Stimulated activated CD8-positive, alpha-beta memory T cell treated with anti-CD3 and anti-CD28 coated beads, Interleukin-15, amount 100 ng/mL, for 48 hours (primary cell): ENCODE results near the gene CTXN1.

Source experiments
- DNase-seq, 2 donors: peaks; one replicate each; pipeline ENCODE4 v3.0.0-alpha.2; 2020; ENCODE audit warnings: low read depth in 2 of 2

CTXN1 gene

DNA sequence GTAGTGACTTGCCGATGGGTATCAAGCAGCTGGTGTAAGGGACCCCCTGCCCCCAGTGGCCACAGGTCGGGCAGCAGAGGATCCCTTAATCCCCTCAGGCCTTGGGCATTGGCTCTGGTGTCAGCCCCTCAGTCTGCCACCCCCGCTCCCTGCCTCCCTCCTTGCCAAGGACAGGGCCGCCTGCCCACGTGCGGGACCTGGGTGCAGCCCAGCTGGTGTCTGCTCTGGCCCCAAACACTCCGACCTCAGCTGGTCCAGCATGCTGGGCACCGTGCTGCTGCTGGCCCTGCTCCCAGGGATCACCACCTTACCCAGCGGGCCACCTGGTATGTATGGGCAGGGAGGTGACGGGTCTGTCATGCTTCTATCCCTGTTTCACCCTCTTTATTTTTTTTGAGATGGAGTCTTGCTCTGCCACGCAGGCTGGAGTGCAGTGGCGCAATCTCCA is 11.3 kb downstream of the CTXN1 start, which contains the start of gene TGFBR3L:
TGFBR3L (plus strand) TSS at position 233 of the 448 bp plus-strand sequence.
- DNase-seq, result no peak

DNA sequence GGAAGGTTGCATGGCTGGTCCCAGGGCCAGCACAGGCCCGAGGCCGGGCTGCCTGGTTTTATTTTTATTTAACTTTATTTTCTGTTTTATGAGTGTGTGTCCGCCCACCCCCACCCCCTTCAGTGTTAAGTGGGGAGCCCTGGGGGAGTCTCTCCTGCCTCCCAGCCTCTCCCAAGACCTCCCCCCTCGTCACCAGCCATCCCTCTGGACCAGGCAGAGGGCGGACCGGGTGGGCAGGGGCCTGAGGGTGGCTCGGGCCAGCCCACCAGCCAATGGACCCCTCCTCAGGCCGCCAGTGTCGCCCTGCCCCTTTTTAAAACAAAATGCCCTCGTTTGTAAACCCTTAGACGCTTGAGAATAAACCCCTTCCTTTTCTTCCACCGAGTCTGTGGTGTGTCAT is 11.8 kb downstream of the CTXN1 start:
- DNase-seq, result no peak

DNA sequence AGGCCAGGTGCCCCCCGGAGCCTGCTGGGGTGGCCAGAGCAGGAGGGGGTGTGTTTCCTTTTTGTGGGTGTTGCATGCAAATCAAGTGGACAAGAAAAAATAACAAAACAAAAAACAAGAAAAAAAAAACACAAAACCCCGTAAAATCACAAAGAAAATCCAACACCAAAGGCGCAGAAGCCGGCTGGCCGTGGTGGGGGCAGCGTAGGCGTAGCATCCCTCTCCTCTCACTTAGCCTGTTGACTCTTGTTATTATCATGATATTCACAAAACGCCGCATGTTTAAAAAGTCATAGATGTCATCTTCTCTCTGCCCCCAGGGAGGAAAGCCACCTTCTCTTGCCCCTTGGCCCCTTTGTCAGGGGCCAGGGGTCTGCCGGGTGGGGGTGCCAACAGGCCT is 12.3 kb downstream of the CTXN1 start:
- DNase-seq, result no peak

DNA sequence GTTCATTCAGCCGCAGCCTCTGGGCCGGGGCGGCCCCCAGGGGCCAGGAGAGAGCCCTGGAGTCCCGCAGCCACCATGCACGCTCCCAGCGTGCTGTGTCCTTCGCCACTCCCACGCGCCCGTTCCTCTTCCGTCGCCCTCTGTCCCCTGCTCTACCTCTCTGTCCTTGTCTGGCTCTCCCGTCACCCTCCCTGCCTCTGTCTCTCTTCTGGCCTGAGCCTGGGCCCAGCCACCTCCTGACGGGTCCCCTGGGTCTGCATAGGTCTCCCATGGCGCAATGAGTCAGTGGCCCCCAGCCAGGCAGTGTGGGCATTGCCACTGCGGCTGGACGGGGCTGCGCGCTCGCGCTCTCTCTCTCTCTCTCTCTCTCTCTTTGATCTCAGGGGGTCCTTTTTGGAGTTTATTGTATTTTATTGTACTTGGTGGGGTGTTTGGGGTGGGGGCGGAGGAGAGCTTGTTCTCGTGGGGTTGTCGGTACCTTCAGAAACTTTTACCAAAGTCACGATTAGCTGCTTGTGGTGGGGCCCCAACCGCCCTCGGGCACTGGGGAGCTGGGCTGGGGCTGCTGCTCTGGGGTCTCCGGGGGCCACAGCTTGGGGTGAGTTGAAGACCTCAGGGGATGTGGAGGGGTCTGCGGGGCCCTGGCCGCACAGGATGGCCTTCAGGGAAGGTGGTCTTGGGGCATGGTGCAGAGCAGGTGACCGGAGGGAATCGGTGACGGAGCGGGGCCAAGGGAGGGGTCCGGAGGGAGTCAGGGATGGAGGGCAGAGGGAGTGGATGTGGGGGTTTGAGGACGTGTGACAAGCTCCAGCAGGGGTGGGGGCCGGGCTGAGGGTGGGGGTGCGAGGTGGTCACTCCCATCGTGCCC is 13.0 kb downstream of the CTXN1 start:
- DNase-seq, result no peak

DNA sequence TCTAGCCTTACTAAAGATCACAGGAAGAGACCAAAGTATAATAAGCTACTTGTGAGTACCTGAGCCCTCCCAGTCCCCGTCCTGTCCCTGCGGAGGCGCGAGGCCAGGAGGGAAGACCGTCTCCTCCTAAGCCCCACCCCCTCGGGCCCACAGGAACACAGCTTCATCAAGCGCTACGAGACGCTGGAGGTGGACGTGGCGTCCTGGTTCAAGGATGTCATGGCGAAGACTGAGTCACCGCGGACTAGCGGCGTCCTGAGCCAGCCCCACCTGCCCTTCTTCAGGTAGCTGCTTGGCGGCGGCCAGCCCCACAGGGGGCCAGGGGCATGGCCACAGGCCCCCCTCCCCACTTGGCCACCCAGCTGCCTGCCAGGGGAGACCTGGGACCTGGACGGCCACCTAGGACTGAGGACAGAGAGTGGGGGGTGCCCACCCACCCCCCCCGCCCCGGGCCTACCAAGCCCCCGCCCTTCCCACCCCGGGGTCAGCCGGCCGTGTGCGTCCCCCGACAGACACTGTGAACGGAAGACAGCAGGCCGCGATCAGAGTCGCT is 13.7 kb downstream of the CTXN1 start:
- no peak for DNase-seq

DNA sequence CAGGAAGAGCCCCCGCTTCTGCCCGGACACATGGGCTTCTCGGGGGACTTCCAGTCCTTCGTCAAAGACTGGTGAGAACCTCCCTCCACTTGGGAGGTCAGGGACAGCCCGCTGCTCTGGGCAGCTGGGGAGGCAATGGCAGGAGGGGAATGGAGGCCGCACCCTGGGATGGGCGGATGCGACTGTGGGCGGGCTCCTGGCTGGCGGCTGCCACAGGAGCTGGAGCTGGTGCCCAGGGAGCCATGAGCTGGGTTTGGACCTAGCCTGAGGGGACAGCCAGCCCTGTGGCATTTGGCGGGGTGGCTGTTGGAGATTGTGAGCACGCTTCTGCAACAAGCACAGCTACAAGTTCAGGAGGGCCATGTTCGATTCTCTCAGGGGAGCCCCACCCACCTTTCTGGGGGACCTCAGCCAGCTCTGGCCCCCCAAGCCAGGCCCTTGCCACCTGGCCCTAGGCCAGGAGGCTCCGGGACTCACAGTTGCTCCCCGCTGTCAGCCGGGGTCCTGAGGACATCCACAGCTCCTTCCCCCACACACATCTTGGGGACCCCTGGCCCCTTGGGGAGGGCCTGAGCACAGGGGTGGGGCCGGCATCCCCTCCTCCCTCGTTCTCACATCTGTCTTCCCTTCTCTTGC is 14.3 kb downstream of the CTXN1 start:
- no peak for DNase-seq

DNA sequence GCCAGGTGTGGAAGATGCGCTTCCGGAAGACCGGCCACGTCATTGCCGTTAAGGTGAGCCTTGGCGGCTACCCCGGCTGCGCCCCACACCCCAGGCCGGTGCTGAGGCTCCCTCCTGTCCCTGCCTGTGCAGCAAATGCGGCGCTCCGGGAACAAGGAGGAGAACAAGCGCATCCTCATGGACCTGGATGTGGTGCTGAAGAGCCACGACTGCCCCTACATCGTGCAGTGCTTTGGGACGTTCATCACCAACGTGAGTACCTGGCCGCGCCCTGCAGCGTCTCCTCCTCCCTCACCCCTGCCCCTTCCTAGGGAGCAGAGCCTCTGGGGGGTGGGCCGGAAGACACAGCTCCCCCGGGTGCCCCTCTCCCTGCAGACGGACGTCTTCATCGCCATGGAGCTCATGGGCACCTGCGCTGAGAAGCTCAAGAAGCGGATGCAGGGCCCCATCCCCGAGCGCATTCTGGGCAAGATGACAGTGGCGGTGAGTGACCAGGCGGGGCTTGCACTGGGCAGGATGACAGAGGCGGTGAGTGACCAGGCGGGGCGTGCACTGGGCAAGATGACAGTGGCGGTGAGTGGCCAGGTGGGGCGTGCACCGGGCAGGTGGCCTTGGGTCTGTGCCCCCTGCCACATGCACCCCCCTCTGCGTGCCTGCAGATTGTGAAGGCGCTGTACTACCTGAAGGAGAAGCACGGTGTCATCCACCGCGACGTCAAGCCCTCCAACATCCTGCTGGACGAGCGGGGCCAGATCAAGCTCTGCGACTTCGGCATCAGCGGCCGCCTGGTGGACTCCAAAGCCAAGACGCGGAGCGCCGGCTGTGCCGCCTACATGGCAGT is 15.4 kb downstream of the CTXN1 start:
- DNase-seq, result no peak

DNA sequence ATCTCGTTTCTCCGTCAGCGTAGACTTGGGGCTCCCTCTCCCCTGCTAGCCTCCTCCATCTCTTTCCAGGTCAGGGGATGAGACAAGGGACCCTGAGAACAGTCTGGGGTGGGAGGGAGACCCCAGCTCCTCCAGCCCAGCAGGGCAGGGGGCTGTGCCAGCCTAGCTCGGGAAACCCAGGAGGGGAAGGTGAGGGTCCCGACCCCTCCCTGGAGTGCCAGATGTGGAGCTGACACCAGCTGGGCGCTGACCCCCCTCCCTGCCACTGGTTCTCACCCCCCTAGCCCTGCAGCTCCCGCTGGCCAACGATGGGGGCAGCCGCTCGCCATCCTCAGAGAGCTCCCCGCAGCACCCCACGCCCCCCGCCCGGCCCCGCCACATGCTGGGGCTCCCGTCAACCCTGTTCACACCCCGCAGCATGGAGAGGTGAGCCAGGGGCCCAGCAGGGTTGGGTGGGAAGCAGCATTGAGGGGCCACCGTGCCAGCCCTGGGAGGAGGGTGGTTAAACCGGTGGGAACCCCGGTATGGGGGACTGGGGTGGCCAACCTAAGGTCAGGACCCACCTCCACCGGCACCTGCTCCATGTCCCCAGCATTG is 16.4 kb downstream of the CTXN1 start:
- no peak for DNase-seq

DNA sequence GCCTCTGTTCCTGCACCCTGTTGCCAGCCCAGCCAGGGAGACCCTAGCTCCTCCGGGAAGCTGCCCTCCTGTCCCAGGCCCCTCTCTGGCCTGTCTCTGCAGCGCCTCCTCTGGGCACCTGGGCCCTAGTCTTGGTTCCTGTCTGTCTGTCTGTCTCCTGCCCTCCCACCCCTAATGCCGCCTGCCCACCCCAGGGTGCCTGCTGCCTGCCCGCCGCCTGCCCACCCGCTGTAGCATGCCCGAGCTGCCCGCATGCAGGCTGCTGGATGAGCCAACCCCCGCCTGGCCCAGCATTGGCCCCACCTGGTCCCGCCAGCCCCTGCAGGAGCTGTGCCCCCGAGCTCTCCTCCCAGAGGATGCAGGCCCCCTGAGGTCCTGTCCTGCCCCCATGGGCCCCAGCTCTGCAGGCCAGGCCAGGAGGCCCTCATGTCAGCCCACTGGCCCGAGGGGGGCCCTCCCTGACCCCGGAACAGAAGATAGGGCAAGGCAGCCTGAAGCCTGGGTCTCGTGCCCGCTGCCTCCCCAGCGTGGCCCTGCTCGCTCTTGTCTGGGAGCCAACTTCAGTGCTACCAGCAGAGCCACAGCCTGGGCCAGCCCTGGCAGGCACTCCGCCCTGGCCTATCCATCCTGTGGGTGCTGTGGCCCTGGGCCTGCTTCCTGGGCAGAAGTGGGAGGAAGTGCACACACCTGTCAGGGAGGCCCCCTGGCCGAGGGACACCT is 17.0 kb downstream of the CTXN1 start:
- no peak for DNase-seq

DNA sequence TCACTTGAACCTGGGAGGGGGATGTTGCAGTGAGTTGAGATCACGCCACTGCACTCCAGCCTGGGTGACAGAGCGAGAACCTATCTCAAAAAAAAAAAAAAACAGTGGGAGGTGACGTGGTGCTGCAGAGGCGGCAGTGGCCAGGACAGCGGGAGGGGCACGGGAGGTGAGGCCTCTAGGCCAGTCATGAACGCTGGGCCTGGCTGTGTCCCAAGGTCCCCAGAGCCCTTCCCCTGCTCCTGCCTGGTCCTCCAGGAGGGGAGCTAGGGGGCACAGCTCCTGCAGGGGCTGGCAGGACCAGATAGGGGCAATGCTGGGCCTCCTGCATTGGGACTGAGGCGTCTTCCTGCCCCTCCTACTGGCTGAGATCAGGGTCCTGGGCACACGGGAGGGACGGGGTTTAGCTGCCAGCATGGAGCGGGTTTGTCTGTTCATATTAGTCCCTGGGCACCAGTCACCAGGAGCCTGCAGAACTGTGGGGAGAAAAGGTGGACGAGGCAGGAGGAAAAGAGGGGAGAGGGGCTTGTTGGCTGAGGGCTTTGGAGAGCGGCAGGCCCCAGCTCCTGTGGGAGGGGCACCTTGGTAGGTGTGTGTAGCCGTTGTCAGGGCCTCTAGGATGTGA is 17.7 kb downstream of the CTXN1 start:
- DNase-seq, result no peak

DNA sequence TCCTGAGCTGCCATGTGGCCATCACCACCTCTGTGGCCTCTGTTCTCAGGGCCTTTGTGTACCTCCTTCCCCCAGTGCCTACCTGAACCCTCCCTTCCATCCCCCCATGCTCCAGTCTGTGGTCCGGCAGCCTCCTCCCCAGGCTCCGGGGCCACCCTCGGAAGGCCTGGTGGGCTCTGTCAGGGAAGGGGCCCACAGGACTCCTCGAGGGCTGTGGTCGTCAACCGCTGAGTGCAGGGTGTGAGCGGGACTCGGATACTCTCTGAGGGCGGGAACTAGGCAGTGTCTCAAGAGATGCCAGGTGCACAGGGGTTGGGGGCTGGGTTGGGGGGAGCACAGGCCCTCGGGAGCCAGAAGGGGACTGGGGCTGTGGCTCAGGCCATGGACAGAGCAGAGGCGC is 18.4 kb downstream of the CTXN1 start:
- DNase-seq, result no peak

DNA sequence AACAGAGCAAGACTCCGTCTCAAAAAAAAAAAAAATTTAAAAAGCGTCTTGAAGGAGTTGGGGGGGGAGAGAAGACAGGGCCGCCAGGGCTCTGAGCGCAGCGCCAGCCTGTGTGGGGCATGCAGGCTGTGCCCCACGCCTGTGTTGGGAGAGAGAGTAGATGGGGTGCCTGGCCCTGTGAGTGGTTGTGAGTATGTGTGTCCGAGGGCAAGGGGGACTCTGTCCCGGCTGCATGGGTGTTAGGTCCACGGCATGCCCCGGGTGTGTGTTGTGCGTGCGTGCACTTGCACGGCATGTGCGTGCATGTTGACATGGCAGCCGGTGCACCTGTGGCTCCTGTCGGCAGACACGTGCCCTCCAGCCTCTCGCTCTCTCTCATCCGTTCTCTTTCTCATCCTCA is 18.8 kb downstream of the CTXN1 start:
- DNase-seq, result no peak

DNA sequence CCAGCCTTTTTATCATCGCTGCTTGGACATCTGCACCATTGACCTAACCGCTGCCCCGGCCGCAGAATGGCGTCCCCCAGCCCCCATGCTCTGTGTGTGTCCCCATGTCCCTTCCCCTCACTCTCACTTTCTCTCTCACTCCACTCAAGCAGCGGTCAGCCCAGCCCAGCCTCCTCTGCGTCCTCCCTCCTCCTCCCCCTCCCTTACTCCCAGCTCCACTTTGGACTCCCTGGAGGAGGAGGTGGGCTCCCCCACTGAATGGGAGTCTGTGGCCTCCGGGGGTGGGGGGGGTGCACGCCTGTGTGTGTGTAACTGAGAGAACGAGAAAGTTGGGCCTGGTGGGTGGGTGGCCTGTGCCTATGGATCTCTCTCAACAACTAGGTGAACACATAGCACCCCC is 20.1 kb downstream of the CTXN1 start:
- DNase-seq, result no peak

DNA sequence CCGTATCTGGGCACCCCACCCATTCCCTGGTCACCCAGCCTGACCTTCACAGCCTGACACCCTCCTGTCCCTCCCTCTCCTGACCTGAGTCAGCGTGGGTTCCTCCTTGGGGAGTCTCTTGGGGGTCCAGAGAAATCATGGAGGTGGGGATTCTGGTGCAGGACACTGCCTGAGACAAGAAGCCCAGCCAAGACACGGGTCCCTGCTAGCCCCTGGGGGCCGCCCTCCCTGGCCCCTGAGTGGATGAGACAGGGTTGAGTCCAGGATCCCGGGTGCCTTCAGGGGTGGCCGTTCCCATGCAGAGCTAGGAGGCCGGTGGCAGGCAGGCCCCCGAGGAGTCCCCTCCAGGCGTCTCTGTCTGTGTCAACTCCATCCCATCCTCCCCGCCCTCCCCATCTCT is 20.7 kb downstream of the CTXN1 start:
- DNase-seq, result no peak

DNA sequence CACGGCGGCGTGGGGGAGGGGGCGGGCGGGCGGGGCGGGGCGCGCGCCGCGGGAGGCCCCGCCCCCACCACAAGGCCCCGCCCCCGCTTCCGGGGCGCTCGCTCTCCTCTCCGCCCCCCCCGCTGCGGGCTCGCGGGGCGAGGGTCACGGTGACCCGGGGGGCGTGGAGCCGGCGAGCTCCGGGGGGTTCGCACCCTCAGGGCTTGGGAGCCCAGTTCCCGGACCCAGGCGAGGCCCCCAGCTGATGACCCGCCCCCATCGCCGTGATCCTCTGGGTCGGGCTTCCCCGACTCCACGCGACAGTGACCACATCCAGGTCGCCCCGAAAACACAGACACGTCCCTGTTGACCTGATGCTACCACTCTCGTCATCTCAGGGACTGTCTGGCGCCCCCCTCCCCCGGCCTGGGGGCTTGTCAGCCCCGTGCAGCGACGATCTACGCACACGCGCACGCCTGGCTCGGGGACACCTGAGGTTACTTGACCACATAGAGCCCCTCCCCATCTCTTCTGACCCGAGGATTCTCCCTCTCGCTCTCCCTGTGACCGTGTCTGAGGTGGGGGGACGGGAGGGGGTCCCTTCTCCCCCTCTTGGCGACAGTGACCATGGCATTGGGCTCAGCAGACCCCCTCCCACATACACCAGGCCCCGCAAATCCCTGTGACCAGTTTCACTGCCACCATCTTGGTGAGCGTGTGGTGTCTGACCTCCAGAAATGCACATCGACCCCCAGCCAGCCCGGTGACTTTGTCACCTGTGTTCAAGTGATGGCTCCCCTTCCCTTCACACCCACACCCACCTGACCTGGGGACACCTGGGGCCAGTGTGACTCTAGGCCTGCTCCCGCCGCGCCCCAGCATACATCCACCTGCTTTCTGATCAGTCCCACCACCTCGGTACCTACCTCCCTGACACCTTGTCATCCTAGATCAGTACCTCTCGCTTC is 21.6 kb downstream of the CTXN1 start:
- DNase-seq, result peak; percentile 37

DNA sequence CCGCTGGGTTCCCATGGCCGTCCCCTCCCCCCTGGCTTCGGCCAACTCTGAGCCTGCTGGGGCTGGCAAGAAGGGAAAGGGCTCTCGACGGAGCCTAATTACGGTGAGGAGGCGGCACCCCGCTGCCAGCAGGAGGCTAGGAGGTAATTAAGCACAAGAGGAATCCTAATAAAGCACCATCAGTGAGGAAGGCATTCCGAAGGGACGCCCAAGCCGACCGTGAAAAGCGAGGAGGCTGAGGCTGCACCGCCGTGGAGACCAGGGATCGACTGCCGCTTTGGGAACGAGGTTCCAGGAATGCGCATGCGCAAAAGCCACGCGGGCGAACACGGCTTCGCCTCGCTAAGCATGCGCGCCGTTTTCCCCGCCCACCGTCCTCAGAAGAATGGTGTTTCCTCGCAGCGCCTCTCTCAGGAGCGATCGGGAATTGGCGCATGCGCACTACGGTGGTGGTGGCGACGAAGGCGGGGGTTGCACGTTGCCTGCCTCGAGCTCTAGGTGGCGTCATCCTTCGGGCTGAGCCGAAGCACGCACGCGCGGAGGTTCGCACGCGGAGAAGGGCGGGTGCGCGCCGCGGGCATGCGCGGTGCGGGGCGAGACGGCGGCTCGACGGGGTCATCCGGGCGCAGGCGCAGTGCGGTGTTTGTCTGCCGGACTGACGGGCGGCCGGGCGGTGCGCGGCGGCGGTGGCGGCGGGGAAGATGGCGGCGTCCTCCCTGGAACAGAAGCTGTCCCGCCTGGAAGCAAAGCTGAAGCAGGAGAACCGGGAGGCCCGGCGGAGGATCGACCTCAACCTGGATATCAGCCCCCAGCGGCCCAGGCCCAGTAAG is 22.5 kb downstream of the CTXN1 start, which contains the start of gene MAP2K7:
MAP2K7 (plus strand) TSS at position 634 of the 830 bp plus-strand sequence; CDS start at position 702, 68 bp downstream.
- DNase-seq, result peak; percentile 100

DNA sequence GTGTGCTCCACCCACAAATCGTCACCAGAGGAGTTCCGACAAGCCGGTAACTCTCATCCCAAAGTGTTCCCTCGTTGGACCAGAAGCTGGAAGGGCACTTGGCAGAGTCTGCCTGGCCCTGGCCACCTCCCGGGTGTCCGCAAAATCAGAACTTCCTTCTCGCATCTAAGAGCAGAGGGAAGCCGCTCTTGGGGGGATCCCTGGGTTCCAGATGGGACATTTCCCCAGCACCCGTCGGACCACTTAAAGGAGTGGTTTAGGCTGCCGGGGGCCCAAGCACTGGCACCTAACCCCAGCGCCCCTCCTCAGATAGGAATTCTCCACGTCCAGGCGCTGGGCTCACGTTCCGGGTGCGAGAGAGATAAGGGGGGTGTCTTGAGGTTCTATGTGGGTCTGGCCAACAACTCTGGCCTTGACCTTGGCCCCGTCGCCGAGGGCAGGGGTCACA is 23.1 kb downstream of the CTXN1 start:
- DNase-seq, result no peak

DNA sequence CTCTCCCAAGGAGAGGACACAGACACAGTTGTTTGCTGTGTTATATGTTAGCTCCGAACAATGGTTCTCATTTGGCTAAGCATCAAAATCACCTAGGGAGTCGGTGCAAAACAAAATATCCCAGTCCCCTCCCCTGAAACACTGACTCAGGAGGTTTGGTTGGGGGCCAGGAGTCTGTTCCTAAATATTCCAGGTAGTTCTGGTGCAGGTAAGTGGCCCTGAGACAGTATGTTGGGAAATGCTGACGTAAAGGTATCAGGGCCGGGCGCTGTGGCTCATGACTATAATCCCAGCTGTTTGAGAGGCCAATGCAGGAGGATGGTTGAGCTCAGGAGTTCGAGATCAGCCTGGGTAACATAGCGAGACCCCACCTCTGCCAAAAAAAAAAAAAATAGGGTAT is 24.6 kb downstream of the CTXN1 start:
- no peak for DNase-seq
